Measurements from ENCODE around the gene UVSSA.

DNA sequence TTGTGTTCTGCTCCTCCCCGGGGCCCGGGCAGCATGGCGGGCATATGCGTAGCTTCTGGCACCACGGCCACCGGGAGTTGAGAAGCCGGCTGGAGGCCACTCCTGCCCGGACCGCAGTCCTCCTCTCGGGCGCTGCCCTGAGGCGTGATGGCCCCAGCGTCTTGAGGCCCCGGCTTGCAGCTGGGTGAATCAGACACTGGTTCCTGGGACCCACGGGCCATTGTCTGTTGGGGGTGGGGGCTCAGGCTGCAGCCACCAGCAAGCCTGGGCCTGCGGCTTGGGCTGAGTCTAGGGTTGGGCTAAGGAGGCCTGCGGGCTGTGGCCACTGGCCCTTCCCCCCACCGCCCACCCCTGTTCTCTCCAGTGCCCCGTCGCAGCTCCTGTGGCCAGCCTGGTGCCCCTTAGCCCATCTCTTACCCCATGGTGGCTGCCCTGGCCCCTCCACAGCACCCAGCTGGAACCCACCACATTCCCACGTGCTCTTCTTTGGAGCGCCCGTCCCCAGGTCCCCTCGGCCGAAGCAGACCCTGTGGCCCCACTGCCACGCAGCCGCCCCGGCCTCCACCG, 6.7 kb upstream of the UVSSA start:
- TF ChIP-seq CTCF (IDR thresholded peaks at IDR 0.05; ENCODE audit: low read length) (no peak), EZH2 (optimal IDR thresholded peaks at IDR 0.05; ENCODE audit: low read depth, low read length) (no peak), EZH2phosphoT487 (IDR thresholded peaks at IDR 0.05; ENCODE audit: low read length) (no peak)

All from MM.1S (cell line).